Neural progenitor cell (in vitro differentiated cells): ENCODE measurements around the gene PAIP2. TPM values are rescaled to one million over a fixed set of nuclear protein-coding genes. Genes with fewer than 3 reads are reported as not detected.

ENCODE experiments used
- DNase-seq: peaks from one replicate; pipeline ENCODE4 v3.0.0-alpha.2; 2016; ENCODE audit warnings: low spot score
- H2AFZ ChIP-seq: fragments of 200-600 bp; sonication (generic); replicated peaks from 2 replicates; pipeline ENCODE4 v1.6.1; 2016; ENCODE audit warnings: antibody characterized with exemption
- H3F3A ChIP-seq: fragments of 200-600 bp; sonication (generic); 2 replicates; pipeline ENCODE4 v1.6.1; 2016; ENCODE audit warnings: antibody characterized with exemption, low read depth
- H3K27ac ChIP-seq: fragments of 200-600 bp; sonication (generic); 2 replicates; pipeline ENCODE4 v1.5.1; 2016; ENCODE audit warnings: mild to moderate bottlenecking
- H3K27me3 ChIP-seq: fragments of 200-600 bp; sonication (generic); 2 replicates; pipeline ENCODE4 v1.6.1; 2016; ENCODE audit warnings: mild to moderate bottlenecking, moderate library complexity
- H3K36me3 ChIP-seq: fragments of 200-600 bp; sonication (generic); 2 replicates; pipeline ENCODE4 v1.5.1; 2016
- H3K4me1 ChIP-seq: fragments of 200-600 bp; sonication (generic); 2 replicates; pipeline ENCODE4 v1.6.1; 2016; ENCODE audit warnings: mixed run types
- H3K4me2 ChIP-seq: fragments of 200-600 bp; sonication (generic); 2 replicates; pipeline ENCODE4 v1.6.1; 2016
- H3K4me3 ChIP-seq: fragments of 200-600 bp; sonication (generic); 2 replicates; pipeline ENCODE4 v1.5.1; 2016
- H3K79me2 ChIP-seq: fragments of 200-600 bp; sonication (generic); 2 replicates; pipeline ENCODE4 v1.6.1; 2016; ENCODE audit warnings: low read depth
- H3K9ac ChIP-seq: fragments of 200-600 bp; sonication (generic); 2 replicates; pipeline ENCODE4 v1.6.1; 2016
- H3K9me3 ChIP-seq: fragments of 200-600 bp; sonication (generic); 2 replicates; pipeline ENCODE4 v1.5.1; 2016; ENCODE audit warnings: low read depth
- H4K20me1 ChIP-seq: fragments of 200-600 bp; sonication (generic); 2 replicates; pipeline ENCODE4 v1.6.1; 2016; ENCODE audit warnings: low read depth
- H3K27ac Mint-ChIP-seq: 3 replicates; pipeline ENCODE4 v1.8.0; 2021; ENCODE audit warnings: mixed read lengths
- H3K27me3 Mint-ChIP-seq: 2 replicates; pipeline ENCODE4 v1.8.0; 2022; ENCODE audit warnings: low read depth, mild to moderate bottlenecking, inconsistent platforms, moderate library complexity, mixed read lengths; ENCODE audit not compliant: insufficient read depth
- H3K36me3 Mint-ChIP-seq: 3 replicates; pipeline ENCODE4 v1.8.0; 2021; ENCODE audit warnings: mixed read lengths
- H3K4me1 Mint-ChIP-seq: 3 replicates; pipeline ENCODE4 v1.8.0; 2021; ENCODE audit warnings: mixed read lengths
- H3K4me3 Mint-ChIP-seq: 3 replicates; pipeline ENCODE4 v1.8.0; 2021; ENCODE audit warnings: mild to moderate bottlenecking, moderate library complexity, mixed read lengths
- H3K9me3 Mint-ChIP-seq: 3 replicates; pipeline ENCODE4 v1.8.0; 2020; ENCODE audit warnings: mixed read lengths
- EZH2 ChIP-seq: fragments of 200-600 bp; sonication (generic); IDR thresholded peaks from 2 replicates; pipeline ENCODE4 v1.6.1; 2017; ENCODE audit warnings: antibody characterized with exemption, mild to moderate bottlenecking, moderate library complexity
- EZH2phosphoT487 ChIP-seq: fragments of 200-600 bp; sonication (generic); IDR thresholded peaks from 2 replicates; pipeline ENCODE4 v1.6.1; 2017; ENCODE audit warnings: antibody characterized with exemption
- total RNA-seq: library from RNA; depleted of rRNA; stranded (reverse); fragments of >200 nt; gene quantifications from 2 replicates; pipeline ENCODE4 v1.2.3, GENCODE V29; 2015; ENCODE audit warnings: low replicate concordance
- TF ChIP-seq, protein P1 (sequence below): fragments of 200-600 bp; sonication (generic); IDR thresholded peaks from 2 replicates; pipeline ENCODE4 v1.5.1; 2017; ENCODE audit warnings: antibody characterized with exemption, mild to moderate bottlenecking

The PAIP2 gene
- total RNA-seq, 1 donor from 2014 or later, result 201 TPM

- no peak for DNase-seq
- H3K27ac ChIP-seq, result no peak overlapping the region
- H3K4me1 ChIP-seq, result no peaks in the 10 kb centered on the region
- Mint-ChIP-seq H3K9me3 (no peaks in the 10 kb centered on the region), H3K4me1 (peaks cover 12% of the 10 kb centered on the region), H3K36me3 (no peaks in the 10 kb centered on the region), H3K27me3 (peaks cover 4% of the 10 kb centered on the region), H3K4me3 (no peak overlapping the region), H3K27ac (no peak overlapping the region)
- no peaks in the 10 kb centered on the region for H3K9me3 ChIP-seq
- H3K27me3 ChIP-seq, result no peaks in the 10 kb centered on the region
- no peaks in the 10 kb centered on the region for H3K79me2 ChIP-seq
- H2AFZ ChIP-seq, result no peak overlapping the region
- H3K4me2 ChIP-seq, result no peak overlapping the region
- TF ChIP-seq EZH2 (no peak), EZH2phosphoT487 (no peak)
- TF ChIP-seq, protein P1, sequence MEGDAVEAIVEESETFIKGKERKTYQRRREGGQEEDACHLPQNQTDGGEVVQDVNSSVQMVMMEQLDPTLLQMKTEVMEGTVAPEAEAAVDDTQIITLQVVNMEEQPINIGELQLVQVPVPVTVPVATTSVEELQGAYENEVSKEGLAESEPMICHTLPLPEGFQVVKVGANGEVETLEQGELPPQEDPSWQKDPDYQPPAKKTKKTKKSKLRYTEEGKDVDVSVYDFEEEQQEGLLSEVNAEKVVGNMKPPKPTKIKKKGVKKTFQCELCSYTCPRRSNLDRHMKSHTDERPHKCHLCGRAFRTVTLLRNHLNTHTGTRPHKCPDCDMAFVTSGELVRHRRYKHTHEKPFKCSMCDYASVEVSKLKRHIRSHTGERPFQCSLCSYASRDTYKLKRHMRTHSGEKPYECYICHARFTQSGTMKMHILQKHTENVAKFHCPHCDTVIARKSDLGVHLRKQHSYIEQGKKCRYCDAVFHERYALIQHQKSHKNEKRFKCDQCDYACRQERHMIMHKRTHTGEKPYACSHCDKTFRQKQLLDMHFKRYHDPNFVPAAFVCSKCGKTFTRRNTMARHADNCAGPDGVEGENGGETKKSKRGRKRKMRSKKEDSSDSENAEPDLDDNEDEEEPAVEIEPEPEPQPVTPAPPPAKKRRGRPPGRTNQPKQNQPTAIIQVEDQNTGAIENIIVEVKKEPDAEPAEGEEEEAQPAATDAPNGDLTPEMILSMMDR, result no peak
- no peak overlapping the region for H3K9ac ChIP-seq
- H4K20me1 ChIP-seq, result no peaks in the 10 kb centered on the region
- no peaks in the 10 kb centered on the region for H3K36me3 ChIP-seq
- H3F3A ChIP-seq, result no peaks in the 10 kb centered on the region
- H3K4me3 ChIP-seq, result no peak overlapping the region
Measured at GRCh38 chr5:139382807-139383206, 41.2 kb downstream of the PAIP2 start.

GRCh38 chr5:139383275-139383992 is 41.8 kb downstream of the PAIP2 start, which contains the start of gene SLC23A1:
Gene SLC23A1, minus strand, starts transcription at chr5:139383297. Its CDS starts 44 bp downstream, at chr5:139383253.
- no peak for DNase-seq
- H2AFZ ChIP-seq, result no peak within 1 kb of the TSS
- no peak within 1 kb of the TSS for H3K4me3 ChIP-seq
- H3K9me3 ChIP-seq, result no peaks in the 10 kb centered on the region
- no peaks in the 10 kb centered on the region for H3K27me3 ChIP-seq
- no peak within 1 kb of the TSS for H3K27ac ChIP-seq
- no peaks in the 10 kb centered on the region for H4K20me1 ChIP-seq
- no peaks in the 10 kb centered on the region for H3K36me3 ChIP-seq
- Mint-ChIP-seq H3K27ac (no peak within 1 kb of the TSS), H3K4me1 (peaks cover 16% of the 10 kb centered on the region), H3K36me3 (no peaks in the 10 kb centered on the region), H3K4me3 (no peak within 1 kb of the TSS), H3K9me3 (no peaks in the 10 kb centered on the region), H3K27me3 (peaks cover 4% of the 10 kb centered on the region)
- no peak for TF ChIP-seq EZH2phosphoT487
- TF ChIP-seq EZH2, result no peak
- TF ChIP-seq, protein P1, result no peak
- no peaks in the 10 kb centered on the region for H3F3A ChIP-seq
- no peak within 1 kb of the TSS for H3K9ac ChIP-seq
- no peak within 1 kb of the TSS for H3K4me2 ChIP-seq
- peaks cover 2% of the 10 kb centered on the region for H3K4me1 ChIP-seq
- no peaks in the 10 kb centered on the region for H3K79me2 ChIP-seq

GRCh38 chr5:139383993-139384590 is 42.4 kb downstream of the PAIP2 start:
- Mint-ChIP-seq H3K36me3 (no peaks in the 10 kb centered on the region), H3K27me3 (no peaks in the 10 kb centered on the region), H3K4me1 (peaks cover 16% of the 10 kb centered on the region), H3K27ac (no peak overlapping the region), H3K9me3 (no peaks in the 10 kb centered on the region), H3K4me3 (no peak overlapping the region)
- no peak overlapping the region for H3K4me2 ChIP-seq
- H3K9me3 ChIP-seq, result no peaks in the 10 kb centered on the region
- TF ChIP-seq EZH2 (no peak), EZH2phosphoT487 (no peak)
- TF ChIP-seq, protein P1, result no peak
- H3F3A ChIP-seq, result no peaks in the 10 kb centered on the region
- no peak overlapping the region for H3K4me3 ChIP-seq
- no peaks in the 10 kb centered on the region for H3K27me3 ChIP-seq
- no peaks in the 10 kb centered on the region for H3K79me2 ChIP-seq
- H3K4me1 ChIP-seq, result peaks cover 4% of the 10 kb centered on the region
- H3K36me3 ChIP-seq, result no peaks in the 10 kb centered on the region
- H2AFZ ChIP-seq, result no peak overlapping the region
- DNase-seq, result no peak
- no peak overlapping the region for H3K9ac ChIP-seq
- H4K20me1 ChIP-seq, result no peaks in the 10 kb centered on the region
- no peak overlapping the region for H3K27ac ChIP-seq
